GM23338 (cell line): ENCODE results near the gene MAD1L1.

Source experiments
- CREB1 ChIP-seq: fragments of 250-450 bp; sonication (Bioruptor Pico); IDR thresholded peaks from 2 replicates; pipeline ENCODE4 v1.5.0; 2020; ENCODE audit warnings: low read depth, mild to moderate bottlenecking, moderate library complexity
- EZH2 ChIP-seq: fragments of 200-600 bp; sonication (generic); IDR thresholded peaks from one replicate; pipeline ENCODE4 v1.8.0; 2017; ENCODE audit warnings: antibody characterized with exemption, mild to moderate bottlenecking, low read depth; ENCODE audit not compliant: unreplicated experiment
- EZH2phosphoT487 ChIP-seq: fragments of 200-600 bp; sonication (generic); IDR thresholded peaks from one replicate; pipeline ENCODE4 v1.8.1; 2018; ENCODE audit warnings: antibody characterized with exemption; ENCODE audit not compliant: unreplicated experiment
- JUNB ChIP-seq: IDR thresholded peaks from one replicate; pipeline ENCODE4 v1.6.1; 2016; ENCODE audit warnings: antibody characterized with exemption; ENCODE audit not compliant: unreplicated experiment
- NANOG ChIP-seq: IDR thresholded peaks from 2 replicates; pipeline ENCODE4 v1.6.1; 2016; ENCODE audit warnings: antibody characterized with exemption, borderline replicate concordance
- POLR2AphosphoS5 ChIP-seq: IDR thresholded peaks from 2 replicates; pipeline ENCODE4 v1.6.1; 2016; ENCODE audit warnings: antibody characterized with exemption, low read depth
- REST ChIP-seq: IDR thresholded peaks from one replicate; pipeline ENCODE4 v1.6.1; 2018; ENCODE audit warnings: antibody characterized with exemption; ENCODE audit not compliant: unreplicated experiment
- TF ChIP-seq, protein P1 (sequence below), 2 experiments: fragments of 200-600 bp in 1 of 2; sonication (generic) in 1 of 2; conservative IDR thresholded peaks; 2 replicates each; pipeline versions ENCODE4 v1.5.1 to v1.6.1; 2016 to 2017; ENCODE audit warnings: antibody characterized with exemption in 2 of 2, low read depth in 2 of 2, mild to moderate bottlenecking in 2 of 2, moderate library complexity in 1 of 2
- TF ChIP-seq, protein P2 (sequence below): IDR thresholded peaks from 2 replicates; pipeline ENCODE4 v1.6.1; 2016; ENCODE audit warnings: antibody characterized with exemption

GRCh38 chr7:1800902-1801301 lies 431.8 kb downstream of the MAD1L1 start:
- TF ChIP-seq, protein P1, sequence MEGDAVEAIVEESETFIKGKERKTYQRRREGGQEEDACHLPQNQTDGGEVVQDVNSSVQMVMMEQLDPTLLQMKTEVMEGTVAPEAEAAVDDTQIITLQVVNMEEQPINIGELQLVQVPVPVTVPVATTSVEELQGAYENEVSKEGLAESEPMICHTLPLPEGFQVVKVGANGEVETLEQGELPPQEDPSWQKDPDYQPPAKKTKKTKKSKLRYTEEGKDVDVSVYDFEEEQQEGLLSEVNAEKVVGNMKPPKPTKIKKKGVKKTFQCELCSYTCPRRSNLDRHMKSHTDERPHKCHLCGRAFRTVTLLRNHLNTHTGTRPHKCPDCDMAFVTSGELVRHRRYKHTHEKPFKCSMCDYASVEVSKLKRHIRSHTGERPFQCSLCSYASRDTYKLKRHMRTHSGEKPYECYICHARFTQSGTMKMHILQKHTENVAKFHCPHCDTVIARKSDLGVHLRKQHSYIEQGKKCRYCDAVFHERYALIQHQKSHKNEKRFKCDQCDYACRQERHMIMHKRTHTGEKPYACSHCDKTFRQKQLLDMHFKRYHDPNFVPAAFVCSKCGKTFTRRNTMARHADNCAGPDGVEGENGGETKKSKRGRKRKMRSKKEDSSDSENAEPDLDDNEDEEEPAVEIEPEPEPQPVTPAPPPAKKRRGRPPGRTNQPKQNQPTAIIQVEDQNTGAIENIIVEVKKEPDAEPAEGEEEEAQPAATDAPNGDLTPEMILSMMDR (conservative IDR thresholded peaks at IDR 0.05; ENCODE audit: low read depth in 2 of 2), result no peak
- TF ChIP-seq CREB1 (CRISPR knock-in tag), result no peak
- TF ChIP-seq POLR2AphosphoS5, result no peak
- TF ChIP-seq EZH2phosphoT487, result no peak
- no peak for TF ChIP-seq EZH2
- TF ChIP-seq REST, result no peak
- no peak for TF ChIP-seq JUNB
- TF ChIP-seq, protein P2, sequence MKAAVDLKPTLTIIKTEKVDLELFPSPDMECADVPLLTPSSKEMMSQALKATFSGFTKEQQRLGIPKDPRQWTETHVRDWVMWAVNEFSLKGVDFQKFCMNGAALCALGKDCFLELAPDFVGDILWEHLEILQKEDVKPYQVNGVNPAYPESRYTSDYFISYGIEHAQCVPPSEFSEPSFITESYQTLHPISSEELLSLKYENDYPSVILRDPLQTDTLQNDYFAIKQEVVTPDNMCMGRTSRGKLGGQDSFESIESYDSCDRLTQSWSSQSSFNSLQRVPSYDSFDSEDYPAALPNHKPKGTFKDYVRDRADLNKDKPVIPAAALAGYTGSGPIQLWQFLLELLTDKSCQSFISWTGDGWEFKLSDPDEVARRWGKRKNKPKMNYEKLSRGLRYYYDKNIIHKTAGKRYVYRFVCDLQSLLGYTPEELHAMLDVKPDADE, result no peak
- no peak for TF ChIP-seq NANOG
